ENCODE measurements around the gene BTN3A1.

BTN3A1 gene

GRCh38 chr6:26464416-26465131, 62.5 kb downstream of the BTN3A1 start:
- no peak overlapping the region for H3K4me3 ChIP-seq (ENCODE audit: low read depth, low read length)
- TF ChIP-seq CTCF (IDR thresholded peaks at IDR 0.05; ENCODE audit: borderline replicate concordance, insufficient read depth, low read depth, low read length), result no peak
